Stimulated activated CD4-positive, alpha-beta T cell treated with anti-CD3 and anti-CD28 coated beads, Interleukin-4, amount 100 ng/mL, for 4 hours (primary cell): ENCODE measurements around the gene NGEF.
A peak's percentile ranks its signal among the peaks of the same experiment; 100 is the strongest.

Source experiments
- DNase-seq, 2 experiments: peaks; one replicate each; pipeline ENCODE4 v3.0.0-alpha.2; 2020

Gene NGEF

GRCh38 chr2:232960862-232961261 is 52.2 kb downstream of the NGEF start:
- DNase-seq: no peak

- DNase-seq: no peak
Observed at GRCh38 chr2:232959139-232959538, 53.9 kb downstream of the NGEF start.

- DNase-seq: no peak
Observed at GRCh38 chr2:232957657-232958090, 55.4 kb downstream of the NGEF start.

GRCh38 chr2:232955856-232956255 is 57.2 kb downstream of the NGEF start:
- no peak for DNase-seq

GRCh38 chr2:232954691-232955090 is 58.4 kb downstream of the NGEF start:
- no peak for DNase-seq

GRCh38 chr2:232951891-232952290 is 61.2 kb downstream of the NGEF start:
- no peak for DNase-seq

- DNase-seq: no peak
Observed at GRCh38 chr2:232951181-232951580, 61.9 kb downstream of the NGEF start.

GRCh38 chr2:232950751-232951150 is 62.3 kb downstream of the NGEF start:
- no peak for DNase-seq

GRCh38 chr2:232949016-232949415 is 64.0 kb downstream of the NGEF start:
- DNase-seq: no peak

- no peak for DNase-seq
Observed at GRCh38 chr2:232942831-232943230, 70.2 kb downstream of the NGEF start.

- no peak for DNase-seq
Observed at GRCh38 chr2:232941912-232942594, 71.0 kb downstream of the NGEF start.

GRCh38 chr2:232941400-232941799 is 71.7 kb downstream of the NGEF start:
- DNase-seq: no peak

GRCh38 chr2:232940724-232941123 is 72.3 kb downstream of the NGEF start:
- DNase-seq: no peak

- no peak for DNase-seq
Observed at GRCh38 chr2:232937278-232937906, 75.7 kb downstream of the NGEF start.

- DNase-seq: no peak
Observed at GRCh38 chr2:232931636-232932035, 81.4 kb downstream of the NGEF start.

GRCh38 chr2:232930059-232930400 is 83.0 kb downstream of the NGEF start:
- no peak for DNase-seq

GRCh38 chr2:232929303-232930058 is 83.6 kb downstream of the NGEF start:
- peak in 1 of 2 experiments; percentile 12 for DNase-seq

GRCh38 chr2:232928551-232929302 is 84.3 kb downstream of the NGEF start:
- no peak for DNase-seq

- peak in 1 of 2 experiments; percentile 11 for DNase-seq
Observed at GRCh38 chr2:232927793-232928550, 85.1 kb downstream of the NGEF start.

- no peak for DNase-seq
Observed at GRCh38 chr2:232927032-232927792, 85.8 kb downstream of the NGEF start.

GRCh38 chr2:232926431-232926939 is 86.6 kb downstream of the NGEF start:
- no peak for DNase-seq

- DNase-seq: no peak
Observed at GRCh38 chr2:232925821-232926156, 87.3 kb downstream of the NGEF start.
